Heart left ventricle (tissue), 13 donors: Measurements from ENCODE around the gene UGCG.

Source experiments
- POLR2A ChIP-seq, 2 donors: fragments of 450-650 bp; IDR thresholded peaks; one replicate each; pipeline ENCODE4 v1.6.1; 2017; ENCODE audit warnings: antibody characterized with exemption in 2 of 2, mild to moderate bottlenecking in 2 of 2, moderate library complexity in 2 of 2
- TF ChIP-seq, protein P1 (sequence below), 12 donors: fragments of 200-600 bp; sonication (generic) in 4 of 12; IDR thresholded peaks; one replicate each; pipeline versions ENCODE4 v1.5.0 to v1.8.0; 2018 to 2022; ENCODE audit warnings: antibody characterized with exemption in 12 of 12, mild to moderate bottlenecking in 5 of 12
- donor health status: ischemic (EF 13 %, LVEDD 7.1; RV severe dilation, severe dysfunction).
- donor health status: DM: no; HTN: yes; CAD: no.
- donor health status: DM: no; HTN: no; CAD: no.
- donor health status: ischemic (EF 25% LVEDD 6.9; RV normal size, moderate dysfunction).
- donor health status: ischemic (EF 25% LVEDD 5.7; RV mildly dilated, moderate dysfunction).
- donor health status: ischemic (EF 35%, LVEDD 5.7; RV mildly dilated, moderate dysfunction).
- donor health status: nonischemic (EF 11% LVEDD 7.7; RV severe dilation, severe dysfunction).
- donor health status: DM: yes; HTN: yes; CAD: no.
- donor health status: PGD.
- donor health status: ischemic (EF 29% LVEDD 5.4; RV normal size, mild dysfunction).
- donor health status: nonischemic (EF 23%, LVEDD 6.1; RV moderate dilation, normal function).

DNA sequence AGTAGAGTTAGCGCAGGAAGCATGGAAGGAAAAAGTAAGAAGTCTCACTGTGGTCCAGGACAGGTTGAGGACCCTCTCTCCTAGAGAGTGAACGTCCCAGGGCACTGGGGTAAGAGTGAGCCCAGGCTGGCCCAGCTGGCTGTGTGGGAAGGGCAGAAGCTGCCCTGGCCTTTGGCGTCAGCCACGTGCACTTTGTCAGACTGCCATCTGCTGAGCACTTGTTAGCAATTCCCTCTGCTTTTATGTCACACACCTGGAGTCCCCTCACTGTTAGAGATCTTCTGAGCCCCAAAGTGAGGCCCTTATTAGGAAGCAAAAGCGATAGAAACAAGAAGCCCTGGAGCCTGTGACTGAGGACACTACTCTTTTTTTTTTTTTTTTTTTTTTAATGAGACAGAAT is 79.1 kb downstream of the UGCG start:
- no peak for TF ChIP-seq POLR2A (IDR thresholded peaks at IDR 0.05)
- TF ChIP-seq, protein P1, sequence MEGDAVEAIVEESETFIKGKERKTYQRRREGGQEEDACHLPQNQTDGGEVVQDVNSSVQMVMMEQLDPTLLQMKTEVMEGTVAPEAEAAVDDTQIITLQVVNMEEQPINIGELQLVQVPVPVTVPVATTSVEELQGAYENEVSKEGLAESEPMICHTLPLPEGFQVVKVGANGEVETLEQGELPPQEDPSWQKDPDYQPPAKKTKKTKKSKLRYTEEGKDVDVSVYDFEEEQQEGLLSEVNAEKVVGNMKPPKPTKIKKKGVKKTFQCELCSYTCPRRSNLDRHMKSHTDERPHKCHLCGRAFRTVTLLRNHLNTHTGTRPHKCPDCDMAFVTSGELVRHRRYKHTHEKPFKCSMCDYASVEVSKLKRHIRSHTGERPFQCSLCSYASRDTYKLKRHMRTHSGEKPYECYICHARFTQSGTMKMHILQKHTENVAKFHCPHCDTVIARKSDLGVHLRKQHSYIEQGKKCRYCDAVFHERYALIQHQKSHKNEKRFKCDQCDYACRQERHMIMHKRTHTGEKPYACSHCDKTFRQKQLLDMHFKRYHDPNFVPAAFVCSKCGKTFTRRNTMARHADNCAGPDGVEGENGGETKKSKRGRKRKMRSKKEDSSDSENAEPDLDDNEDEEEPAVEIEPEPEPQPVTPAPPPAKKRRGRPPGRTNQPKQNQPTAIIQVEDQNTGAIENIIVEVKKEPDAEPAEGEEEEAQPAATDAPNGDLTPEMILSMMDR (IDR thresholded peaks at IDR 0.05): peak in 3 of 12 donors; percentile 10 to 21 (median 12)
